CD8-positive, alpha-beta memory T cell (primary cell): ENCODE results near the gene PIEZO2. TPM values are rescaled to one million over a fixed set of nuclear protein-coding genes. Genes with fewer than 3 reads are reported as not detected.

Experiments used
- CTCF ChIA-PET: fragments of 350-600 bp; sonication (Branson Sonifier 250); formaldehyde crosslinking; loops from one replicate; lab custom pipeline; 2021; ENCODE audit warnings: antibody characterized with exemption; lab: Charles Lee
- POLR2A ChIA-PET: fragments of 350-600 bp; sonication (Branson Sonifier 250); formaldehyde crosslinking; loops from one replicate; lab custom pipeline; 2021; ENCODE audit warnings: antibody characterized with exemption; lab: Charles Lee
- DNase-seq, 5 donors: peaks; one replicate each; pipeline versions ENCODE4 v3.0.0 to v3.0.0-alpha.2; 2020 to 2022; ENCODE audit warnings: mixed read lengths in 1 of 5
- H3K27ac ChIP-seq: one replicate; pipeline ENCODE4 v1.7.0; 2013; ENCODE audit warnings: low read depth, mild to moderate bottlenecking, low read length, moderate library complexity
- H3K27me3 ChIP-seq: 2 replicates; pipeline ENCODE4 v1.7.0; 2013; ENCODE audit warnings: low read length, mild to moderate bottlenecking; ENCODE audit not compliant: insufficient read depth, poor library complexity, severe bottlenecking
- H3K36me3 ChIP-seq: 2 replicates; pipeline ENCODE4 v1.7.0; 2013; ENCODE audit warnings: mild to moderate bottlenecking, low read length, moderate library complexity; ENCODE audit not compliant: insufficient read depth
- H3K4me1 ChIP-seq: 2 replicates; pipeline ENCODE4 v1.7.0; 2013; ENCODE audit warnings: mild to moderate bottlenecking, low read length, moderate library complexity; ENCODE audit not compliant: insufficient read depth
- H3K4me3 ChIP-seq: 2 replicates; pipeline ENCODE4 v1.7.0; 2013; ENCODE audit warnings: mild to moderate bottlenecking, low read length
- H3K9me3 ChIP-seq: 2 replicates; pipeline ENCODE4 v1.7.0; 2013; ENCODE audit warnings: mild to moderate bottlenecking, low read length
- H3K27ac Mint-ChIP-seq, 8 donors: one replicate each; pipeline ENCODE4 v1.8.0; 2020 to 2021; ENCODE audit warnings: mixed read lengths in 8 of 8, mild to moderate bottlenecking in 6 of 8, inconsistent platforms in 3 of 8, moderate library complexity in 3 of 8
- H3K27me3 Mint-ChIP-seq, 2 donors: one replicate each; pipeline ENCODE4 v1.8.0; 2020 to 2021; ENCODE audit warnings: mixed read lengths in 2 of 2, mild to moderate bottlenecking in 1 of 2, moderate library complexity in 1 of 2
- H3K36me3 Mint-ChIP-seq, 3 donors: one replicate each; pipeline ENCODE4 v1.8.0; 2020 to 2021; ENCODE audit warnings: mixed read lengths in 3 of 3, inconsistent platforms in 1 of 3, mild to moderate bottlenecking in 1 of 3
- H3K4me1 Mint-ChIP-seq, 3 donors: one replicate each; pipeline ENCODE4 v1.8.0; 2020 to 2021; ENCODE audit warnings: mixed read lengths in 3 of 3, inconsistent platforms in 1 of 3, mild to moderate bottlenecking in 1 of 3
- H3K4me3 Mint-ChIP-seq, 7 donors: one replicate each; pipeline ENCODE4 v1.8.0; 2020 to 2021; ENCODE audit warnings: mixed read lengths in 7 of 7, mild to moderate bottlenecking in 6 of 7, moderate library complexity in 4 of 7, inconsistent platforms in 2 of 7
- H3K9me3 Mint-ChIP-seq, 5 donors: one replicate each; pipeline ENCODE4 v1.8.0; 2020 to 2022; ENCODE audit warnings: mixed read lengths in 5 of 5, mild to moderate bottlenecking in 3 of 5, moderate library complexity in 2 of 5, inconsistent platforms in 1 of 5
- polyA plus RNA-seq: library from polyadenylated mRNA; unstranded; fragments of 300-500 nt; fragmentation: Illumina TruSeq; gene quantifications from one replicate; pipeline ENCODE4 v1.2.3, GENCODE V29; 2021
- total RNA-seq, 2 experiments: library from RNA; stranded (reverse); gene quantifications; one replicate each; pipeline ENCODE4 v1.2.3, GENCODE V29; 2021

Gene PIEZO2
- total and polyA plus RNA-seq, 3 experiments from 2014 or later = not detected

DNA sequence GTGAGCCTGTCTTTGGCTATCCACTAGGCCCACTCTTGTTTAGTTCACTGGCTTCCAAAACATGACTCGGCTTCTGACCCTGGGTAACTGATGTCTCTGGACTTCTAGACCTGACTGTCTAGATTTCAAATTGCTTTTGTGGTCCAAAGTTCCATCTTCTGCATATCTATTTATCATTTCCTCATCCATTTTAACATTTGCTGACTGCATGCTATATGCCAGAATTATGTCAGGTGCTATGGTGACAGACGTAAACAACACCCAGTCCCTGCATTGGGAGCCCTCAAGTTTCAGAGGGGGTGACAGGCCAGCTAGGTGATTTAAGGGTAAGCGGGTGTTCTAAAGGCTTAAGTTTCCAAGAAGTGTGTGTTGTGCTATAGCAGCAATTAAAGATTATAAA is 140.9 kb downstream of the PIEZO2 start:
- no peak for DNase-seq
- ChIA-PET CTCF (no interaction called here), POLR2A (no interaction called here)
- no peaks in the 10 kb centered on the region for H3K36me3 Mint-ChIP-seq
- no peaks in the 10 kb centered on the region for H3K4me1 Mint-ChIP-seq
- Histone ChIP-seq H3K4me3 (no peak overlapping the region), H3K36me3 (no peaks in the 10 kb centered on the region), H3K9me3 (no peaks in the 10 kb centered on the region), H3K27me3 (no peaks in the 10 kb centered on the region), H3K4me1 (no peaks in the 10 kb centered on the region), H3K27ac (no peak overlapping the region)
- no peaks in the 10 kb centered on the region for H3K27me3 Mint-ChIP-seq
- H3K9me3 Mint-ChIP-seq = peaks cover 0 to 8% (median 0%) of the 10 kb centered on the region in 5 donors
- no peak overlapping the region for H3K4me3 Mint-ChIP-seq
- H3K27ac Mint-ChIP-seq = no peak overlapping the region

DNA sequence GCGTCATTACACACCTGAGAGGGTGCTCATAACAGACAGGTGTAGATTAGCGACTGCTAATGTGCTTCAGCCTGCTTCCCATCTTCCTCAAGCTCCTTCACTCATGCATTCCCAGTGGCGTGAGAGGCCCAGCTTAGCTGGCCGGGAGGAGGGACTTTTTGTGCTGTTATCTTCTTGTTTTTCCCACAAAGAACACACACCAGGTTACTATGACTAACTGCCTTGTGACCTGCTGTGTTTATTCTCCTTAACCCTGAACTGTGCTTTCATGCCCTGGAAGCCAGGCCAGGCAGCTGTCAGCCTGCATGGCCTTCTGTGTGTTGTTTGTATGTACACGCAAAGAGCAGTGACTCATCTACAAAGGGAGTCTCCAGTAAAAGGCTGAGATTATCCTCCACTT is 143.8 kb downstream of the PIEZO2 start:
- H3K4me1 Mint-ChIP-seq = no peaks in the 10 kb centered on the region
- Histone ChIP-seq H3K4me1 (no peaks in the 10 kb centered on the region), H3K27me3 (no peaks in the 10 kb centered on the region), H3K36me3 (no peaks in the 10 kb centered on the region), H3K9me3 (no peaks in the 10 kb centered on the region), H3K27ac (no peak overlapping the region), H3K4me3 (no peak overlapping the region)
- H3K27me3 Mint-ChIP-seq = no peaks in the 10 kb centered on the region
- H3K36me3 Mint-ChIP-seq = no peaks in the 10 kb centered on the region
- DNase-seq = no peak
- H3K9me3 Mint-ChIP-seq = peaks cover 0 to 8% (median 0%) of the 10 kb centered on the region in 5 donors
- ChIA-PET POLR2A (no interaction called here), CTCF (no interaction called here)
- no peak overlapping the region for H3K27ac Mint-ChIP-seq
- H3K4me3 Mint-ChIP-seq = no peak overlapping the region

DNA sequence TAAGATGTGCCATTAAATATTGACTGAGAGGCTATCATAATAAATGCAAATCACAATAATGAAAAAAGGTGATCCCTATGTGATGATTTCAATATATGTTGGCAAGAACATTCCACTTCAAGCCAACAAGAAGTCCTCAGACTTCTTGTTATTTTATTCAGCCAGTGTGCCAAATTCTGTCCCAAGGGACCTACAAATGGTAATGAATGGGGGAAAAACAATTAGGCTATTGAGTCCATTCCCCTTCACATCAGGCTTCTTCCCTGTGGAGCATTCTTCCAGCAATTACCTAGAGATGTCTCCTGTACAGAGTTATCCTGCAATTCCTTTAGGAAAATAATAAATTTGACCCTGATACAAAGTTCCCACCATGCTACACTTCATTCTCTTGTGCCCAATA is 144.4 kb downstream of the PIEZO2 start:
- Mint-ChIP-seq H3K36me3 (no peaks in the 10 kb centered on the region), H3K27me3 (no peaks in the 10 kb centered on the region), H3K4me3 (no peak overlapping the region), H3K4me1 (no peaks in the 10 kb centered on the region), H3K9me3 (peaks cover 0 to 8% (median 0%) of the 10 kb centered on the region in 5 donors), H3K27ac (no peak overlapping the region)
- Histone ChIP-seq H3K4me3 (no peak overlapping the region), H3K4me1 (no peaks in the 10 kb centered on the region), H3K9me3 (no peaks in the 10 kb centered on the region), H3K27me3 (no peaks in the 10 kb centered on the region), H3K36me3 (no peaks in the 10 kb centered on the region), H3K27ac (no peak overlapping the region)
- CTCF ChIA-PET = no interaction called here
- DNase-seq = no peak
- POLR2A ChIA-PET = no interaction called here

DNA sequence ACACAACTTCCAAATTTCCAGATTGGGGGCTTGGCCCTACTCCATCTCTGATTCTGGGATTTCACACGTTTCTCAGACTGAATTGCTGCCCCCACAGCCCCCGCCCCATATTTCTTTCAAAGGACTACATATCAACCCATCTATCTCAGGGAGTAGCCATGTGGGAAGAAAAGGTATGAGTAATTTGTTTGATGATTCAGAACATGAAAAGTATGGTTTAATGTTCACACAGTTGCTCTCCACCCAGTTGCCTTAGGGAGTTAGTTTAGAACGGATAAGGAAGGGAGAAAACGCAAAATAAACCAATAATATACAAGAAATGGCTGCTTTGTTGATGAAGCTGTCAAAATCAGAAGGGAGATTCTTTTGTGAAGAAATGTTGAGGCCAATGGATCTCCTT is 145.1 kb downstream of the PIEZO2 start:
- H3K4me3 ChIP-seq = no peak overlapping the region
- Mint-ChIP-seq H3K4me3 (no peak overlapping the region), H3K9me3 (peaks cover 0 to 5% (median 0%) of the 10 kb centered on the region in 5 donors), H3K4me1 (no peaks in the 10 kb centered on the region), H3K27me3 (no peaks in the 10 kb centered on the region), H3K27ac (no peak overlapping the region), H3K36me3 (no peaks in the 10 kb centered on the region)
- CTCF ChIA-PET = no interaction called here
- H3K9me3 ChIP-seq = no peaks in the 10 kb centered on the region
- no peak overlapping the region for H3K27ac ChIP-seq
- POLR2A ChIA-PET = no interaction called here
- H3K27me3 ChIP-seq = no peaks in the 10 kb centered on the region
- no peaks in the 10 kb centered on the region for H3K4me1 ChIP-seq
- H3K36me3 ChIP-seq = no peaks in the 10 kb centered on the region
- DNase-seq = no peak

DNA sequence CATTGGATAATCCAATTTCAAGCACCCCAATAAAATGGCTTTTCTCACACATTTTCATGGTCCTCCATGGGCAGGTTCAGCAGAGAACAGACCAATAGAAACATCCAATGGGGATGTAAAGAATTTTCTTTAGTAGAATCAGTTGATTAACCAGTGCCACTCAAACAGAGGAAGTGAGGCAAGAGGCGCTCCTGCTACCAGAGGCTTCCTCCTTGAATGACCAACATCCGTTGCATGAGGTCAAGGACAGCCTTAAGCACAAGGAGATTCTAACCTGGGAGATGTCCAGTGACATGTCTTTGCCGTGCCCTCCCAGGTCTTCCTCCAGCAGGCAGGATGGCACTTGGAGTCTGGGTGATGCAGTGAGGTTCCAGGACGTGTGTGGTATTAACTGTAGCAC is 146.6 kb downstream of the PIEZO2 start:
- ChIA-PET CTCF (no interaction called here), POLR2A (no interaction called here)
- H3K27me3 Mint-ChIP-seq = no peaks in the 10 kb centered on the region
- Histone ChIP-seq H3K4me1 (no peaks in the 10 kb centered on the region), H3K9me3 (no peaks in the 10 kb centered on the region), H3K27ac (no peak overlapping the region), H3K4me3 (no peak overlapping the region), H3K27me3 (no peaks in the 10 kb centered on the region), H3K36me3 (no peaks in the 10 kb centered on the region)
- H3K9me3 Mint-ChIP-seq = peaks cover 0 to 5% (median 3%) of the 10 kb centered on the region in 5 donors
- H3K4me3 Mint-ChIP-seq = no peak overlapping the region
- DNase-seq = no peak
- H3K36me3 Mint-ChIP-seq = no peaks in the 10 kb centered on the region
- no peaks in the 10 kb centered on the region for H3K4me1 Mint-ChIP-seq
- H3K27ac Mint-ChIP-seq = no peak overlapping the region

DNA sequence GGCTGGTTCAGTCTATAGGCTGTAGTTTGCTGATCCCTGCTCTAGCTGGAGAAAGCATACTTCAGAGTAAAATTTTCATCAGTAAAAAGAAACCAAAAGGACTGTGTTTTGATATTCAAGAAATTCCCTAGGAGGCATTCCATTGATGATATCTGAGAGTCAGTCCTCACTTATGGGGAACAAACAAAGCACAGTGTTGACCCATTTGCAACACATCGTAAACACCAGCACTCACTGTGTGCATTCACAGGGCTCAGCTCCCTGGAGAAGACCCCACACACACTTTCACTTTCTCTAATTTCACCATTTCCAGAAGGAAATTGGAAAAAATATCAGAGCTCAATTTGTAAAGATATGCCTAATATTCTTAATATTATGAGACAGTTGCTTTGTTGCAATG is 147.1 kb downstream of the PIEZO2 start:
- ChIA-PET CTCF (no interaction called here), POLR2A (no interaction called here)
- Histone ChIP-seq H3K9me3 (no peaks in the 10 kb centered on the region), H3K36me3 (no peaks in the 10 kb centered on the region), H3K27ac (no peak overlapping the region), H3K4me3 (no peak overlapping the region), H3K4me1 (no peaks in the 10 kb centered on the region), H3K27me3 (no peaks in the 10 kb centered on the region)
- Mint-ChIP-seq H3K4me3 (no peak overlapping the region), H3K36me3 (no peaks in the 10 kb centered on the region), H3K27me3 (no peaks in the 10 kb centered on the region), H3K27ac (no peak overlapping the region), H3K9me3 (peaks cover 3 to 9% (median 5%) of the 10 kb centered on the region in 5 donors), H3K4me1 (no peaks in the 10 kb centered on the region)
- DNase-seq = no peak

DNA sequence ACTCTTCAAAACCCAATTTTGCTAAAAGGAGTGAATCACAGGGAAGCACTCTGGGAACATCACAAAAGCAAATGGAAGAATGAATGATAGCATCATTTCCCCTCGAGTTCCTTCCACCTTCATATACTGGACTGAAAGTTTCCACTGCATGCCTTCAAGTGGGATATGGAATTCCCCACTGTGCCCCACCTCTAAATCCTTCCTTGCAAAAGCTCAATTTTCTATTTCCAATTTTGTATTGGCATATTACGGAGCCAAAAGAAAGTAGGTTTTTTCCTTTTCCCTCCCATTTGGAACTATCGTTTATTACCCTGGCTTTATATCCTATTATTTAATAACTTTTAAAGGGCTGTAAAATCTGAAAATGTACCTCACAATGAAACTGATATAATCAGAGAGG is 149.3 kb downstream of the PIEZO2 start:
- H3K4me3 Mint-ChIP-seq = no peak overlapping the region

DNA sequence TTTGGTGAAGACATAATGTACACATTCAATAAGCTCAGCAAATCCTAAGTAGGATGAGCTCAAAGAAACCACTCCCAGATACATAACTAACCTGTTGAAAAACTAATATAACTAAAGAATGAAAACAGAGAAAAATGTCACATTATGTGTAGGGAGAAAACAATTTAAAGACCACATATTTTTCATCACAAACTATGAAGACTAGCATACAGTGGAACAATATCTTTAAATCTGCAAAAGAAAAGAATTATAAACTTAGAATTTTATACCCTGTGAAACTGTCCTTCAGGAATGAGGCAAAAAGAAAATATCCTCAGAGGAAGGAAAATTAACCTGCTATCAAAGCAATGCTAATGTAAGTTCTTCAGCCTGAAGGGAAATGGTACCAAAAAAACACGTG is 151.5 kb downstream of the PIEZO2 start:
- H3K4me1 ChIP-seq = no peaks in the 10 kb centered on the region

More for the DNA sequence above, 149.3 kb downstream of the PIEZO2 start:
- H3K4me1 ChIP-seq = no peaks in the 10 kb centered on the region
- Mint-ChIP-seq H3K36me3 (no peaks in the 10 kb centered on the region), H3K27ac (no peak overlapping the region), H3K9me3 (peaks cover 9 to 18% (median 15%) of the 10 kb centered on the region in 5 donors), H3K4me1 (no peaks in the 10 kb centered on the region), H3K27me3 (peaks cover 0 to 1% of the 10 kb centered on the region in 2 donors)
- POLR2A ChIA-PET = no interaction called here
- no peaks in the 10 kb centered on the region for H3K36me3 ChIP-seq
- no peak for DNase-seq
- H3K27ac ChIP-seq = no peak overlapping the region
- CTCF ChIA-PET = no interaction called here
- no peaks in the 10 kb centered on the region for H3K9me3 ChIP-seq
- no peaks in the 10 kb centered on the region for H3K27me3 ChIP-seq
- H3K4me3 ChIP-seq = no peak overlapping the region

DNA sequence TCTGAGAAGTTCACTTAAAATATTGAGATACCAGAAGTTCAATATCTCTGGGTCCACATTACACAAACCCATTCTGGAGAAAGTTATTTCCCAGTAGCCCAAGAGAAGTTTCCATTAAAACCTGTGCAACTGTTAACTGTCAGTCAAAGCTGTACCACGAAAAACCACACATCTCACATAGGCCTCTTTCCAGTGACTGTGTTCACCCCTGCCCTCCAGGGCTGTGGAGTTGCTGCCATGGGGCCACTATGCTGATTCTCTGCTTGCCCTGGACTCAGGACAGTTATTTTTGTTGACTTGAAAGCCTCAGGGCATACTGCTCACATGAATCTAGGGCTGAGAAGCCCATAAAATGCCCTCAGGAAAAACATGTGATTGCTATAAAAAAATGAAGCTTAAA is 153.8 kb downstream of the PIEZO2 start:
- H3K36me3 Mint-ChIP-seq = no peaks in the 10 kb centered on the region
- Histone ChIP-seq H3K27ac (no peak overlapping the region), H3K27me3 (no peaks in the 10 kb centered on the region), H3K4me1 (no peaks in the 10 kb centered on the region), H3K9me3 (no peaks in the 10 kb centered on the region), H3K4me3 (no peak overlapping the region), H3K36me3 (no peaks in the 10 kb centered on the region)
- H3K4me3 Mint-ChIP-seq = no peak overlapping the region
- peaks cover 0 to 1% of the 10 kb centered on the region in 2 donors for H3K27me3 Mint-ChIP-seq
- no peaks in the 10 kb centered on the region for H3K4me1 Mint-ChIP-seq
- ChIA-PET CTCF (no interaction called here), POLR2A (no interaction called here)
- no peak for DNase-seq
- H3K9me3 Mint-ChIP-seq = peaks cover 12 to 28% (median 22%) of the 10 kb centered on the region in 5 donors
- no peak overlapping the region for H3K27ac Mint-ChIP-seq

More for the DNA sequence above, 151.5 kb downstream of the PIEZO2 start:
- H3K27me3 Mint-ChIP-seq = peaks cover 0 to 1% of the 10 kb centered on the region in 2 donors
- no peak overlapping the region for H3K4me3 Mint-ChIP-seq
- no peaks in the 10 kb centered on the region for H3K36me3 ChIP-seq
- no peaks in the 10 kb centered on the region for H3K36me3 Mint-ChIP-seq
- H3K4me1 Mint-ChIP-seq = no peaks in the 10 kb centered on the region
- no peak for DNase-seq
- peaks cover 9 to 24% (median 21%) of the 10 kb centered on the region in 5 donors for H3K9me3 Mint-ChIP-seq
- ChIA-PET POLR2A (no interaction called here), CTCF (no interaction called here)
- H3K27ac Mint-ChIP-seq = no peak overlapping the region
- H3K27ac ChIP-seq = no peak overlapping the region
- no peak overlapping the region for H3K4me3 ChIP-seq
- H3K9me3 ChIP-seq = no peaks in the 10 kb centered on the region
- no peaks in the 10 kb centered on the region for H3K27me3 ChIP-seq
